Thyroid gland (tissue), 4 donors: ENCODE measurements around the gene TBC1D1. TPM values are rescaled to one million over a fixed set of nuclear protein-coding genes. Genes with fewer than 3 reads are reported as not detected.

Experiments used
- DNase-seq, 2 donors: peaks; one replicate each; pipeline ENCODE4 v3.0.0-alpha.2; 2019
- H3K27ac ChIP-seq, 3 donors: fragments of 200-600 bp; sonication (generic); 1 replicate in 2 of 3; 2 replicates in 1 of 3; pipeline ENCODE4 v1.5.1; 2016 to 2019; ENCODE audit warnings: mild to moderate bottlenecking in 1 of 3, moderate library complexity in 1 of 3
- H3K27me3 ChIP-seq: fragments of 200-600 bp; sonication (generic); one replicate; pipeline ENCODE4 v1.5.1; 2019
- H3K36me3 ChIP-seq, 2 donors: fragments of 200-600 bp; sonication (generic); one replicate each; pipeline ENCODE4 v1.5.1; 2016 to 2019
- H3K4me1 ChIP-seq, 2 donors: fragments of 200-600 bp; sonication (generic); one replicate each; pipeline ENCODE4 v1.5.1; 2017 to 2019
- H3K4me3 ChIP-seq, 3 donors: fragments of 200-600 bp; sonication (generic); replicated peaks in 1 of 3; 1 replicate in 2 of 3; 2 replicates in 1 of 3; pipeline ENCODE4 v1.5.1; 2016; ENCODE audit warnings: mild to moderate bottlenecking in 1 of 3
- H3K9me3 ChIP-seq: fragments of 200-600 bp; sonication (generic); one replicate; pipeline ENCODE4 v1.5.1; 2017
- POLR2A ChIP-seq, 2 donors: fragments of 450-650 bp; IDR thresholded peaks; one replicate each; pipeline ENCODE4 v1.6.1; 2017; ENCODE audit warnings: antibody characterized with exemption in 2 of 2, mild to moderate bottlenecking in 2 of 2, moderate library complexity in 1 of 2
- WGBS, 2 donors: methylation state at CpG; one replicate each; pipeline ENCODE4 v1.1.5; 2017; 5-methylcytosine and 5-hydroxymethylcytosine counted together
- intact Hi-C: fragments of 100-400 bp; cut with DNase I; formaldehyde crosslinking; loops from one replicate; pipeline ENCODE4 v1.15.1; 2023
- total RNA-seq, 4 donors: library from RNA; depleted of rRNA; stranded (reverse); fragments of >200 nt; gene quantifications; one replicate each; pipeline ENCODE4 v1.2.3, GENCODE V29; 2016
- TF ChIP-seq, protein P1 (sequence below), 6 experiments: fragments of 200-600 bp in 3 of 6; fragments of 450-650 bp in 3 of 6; sonication (generic) in 3 of 6; IDR thresholded peaks; one replicate each; pipeline ENCODE4 v1.5.1; 2016 to 2019; ENCODE audit warnings: antibody characterized with exemption in 6 of 6, mild to moderate bottlenecking in 2 of 6, inconsistent platforms in 1 of 6, moderate library complexity in 1 of 6

The TBC1D1 gene
- total RNA-seq, 4 donors from 2014 or later: 192 to 284 (median 230) TPM

DNA sequence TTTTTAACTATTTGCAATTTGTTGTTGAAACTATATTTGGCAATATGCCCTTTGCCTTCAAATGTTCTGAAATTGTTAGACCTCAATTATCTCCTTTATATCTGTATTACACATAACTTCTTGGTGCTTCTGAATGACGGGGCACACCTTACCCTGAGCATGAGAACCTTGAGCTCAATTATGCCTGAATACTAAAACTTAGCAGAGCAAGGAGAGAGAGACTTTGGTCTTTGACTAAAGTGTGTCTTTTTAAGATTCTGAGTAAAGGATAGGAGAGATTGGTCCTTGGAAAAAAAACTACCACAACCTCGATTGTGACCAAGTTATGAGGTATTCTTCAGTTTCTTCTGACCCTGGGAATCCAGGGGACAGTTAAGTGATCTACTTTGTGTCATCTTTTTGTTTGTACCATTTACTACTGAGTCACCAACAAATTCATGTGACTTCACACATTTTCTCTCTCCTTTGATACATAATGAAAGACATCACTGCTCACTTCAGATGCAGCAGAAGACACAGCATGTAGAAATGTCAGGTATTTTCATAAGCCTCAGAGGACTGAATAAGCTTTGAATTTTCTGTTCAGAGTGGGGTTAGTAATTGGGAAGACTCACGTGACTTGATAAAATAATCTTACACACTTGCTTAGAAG is 120.8 kb downstream of the TBC1D1 start:
- H3K27me3 ChIP-seq: no peaks in the 10 kb centered on the region
- H3K27ac ChIP-seq: peak overlapping the region in 1 of 3 donors; percentile 22
- DNase-seq: no peak
- peaks cover 31 to 58% of the 10 kb centered on the region in 2 donors for H3K4me1 ChIP-seq
- H3K9me3 ChIP-seq: no peaks in the 10 kb centered on the region
- peaks cover 4 to 16% of the 10 kb centered on the region in 2 donors for H3K36me3 ChIP-seq
- no peak for TF ChIP-seq POLR2A (IDR thresholded peaks at IDR 0.05)
- TF ChIP-seq, protein P1, sequence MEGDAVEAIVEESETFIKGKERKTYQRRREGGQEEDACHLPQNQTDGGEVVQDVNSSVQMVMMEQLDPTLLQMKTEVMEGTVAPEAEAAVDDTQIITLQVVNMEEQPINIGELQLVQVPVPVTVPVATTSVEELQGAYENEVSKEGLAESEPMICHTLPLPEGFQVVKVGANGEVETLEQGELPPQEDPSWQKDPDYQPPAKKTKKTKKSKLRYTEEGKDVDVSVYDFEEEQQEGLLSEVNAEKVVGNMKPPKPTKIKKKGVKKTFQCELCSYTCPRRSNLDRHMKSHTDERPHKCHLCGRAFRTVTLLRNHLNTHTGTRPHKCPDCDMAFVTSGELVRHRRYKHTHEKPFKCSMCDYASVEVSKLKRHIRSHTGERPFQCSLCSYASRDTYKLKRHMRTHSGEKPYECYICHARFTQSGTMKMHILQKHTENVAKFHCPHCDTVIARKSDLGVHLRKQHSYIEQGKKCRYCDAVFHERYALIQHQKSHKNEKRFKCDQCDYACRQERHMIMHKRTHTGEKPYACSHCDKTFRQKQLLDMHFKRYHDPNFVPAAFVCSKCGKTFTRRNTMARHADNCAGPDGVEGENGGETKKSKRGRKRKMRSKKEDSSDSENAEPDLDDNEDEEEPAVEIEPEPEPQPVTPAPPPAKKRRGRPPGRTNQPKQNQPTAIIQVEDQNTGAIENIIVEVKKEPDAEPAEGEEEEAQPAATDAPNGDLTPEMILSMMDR (IDR thresholded peaks at IDR 0.05): no peak
- WGBS, 2 donors: 46 to 65% methylated on average over 3 of the region's 3 CpGs
- intact Hi-C loops: no loop called here
- no peak overlapping the region for H3K4me3 ChIP-seq

DNA sequence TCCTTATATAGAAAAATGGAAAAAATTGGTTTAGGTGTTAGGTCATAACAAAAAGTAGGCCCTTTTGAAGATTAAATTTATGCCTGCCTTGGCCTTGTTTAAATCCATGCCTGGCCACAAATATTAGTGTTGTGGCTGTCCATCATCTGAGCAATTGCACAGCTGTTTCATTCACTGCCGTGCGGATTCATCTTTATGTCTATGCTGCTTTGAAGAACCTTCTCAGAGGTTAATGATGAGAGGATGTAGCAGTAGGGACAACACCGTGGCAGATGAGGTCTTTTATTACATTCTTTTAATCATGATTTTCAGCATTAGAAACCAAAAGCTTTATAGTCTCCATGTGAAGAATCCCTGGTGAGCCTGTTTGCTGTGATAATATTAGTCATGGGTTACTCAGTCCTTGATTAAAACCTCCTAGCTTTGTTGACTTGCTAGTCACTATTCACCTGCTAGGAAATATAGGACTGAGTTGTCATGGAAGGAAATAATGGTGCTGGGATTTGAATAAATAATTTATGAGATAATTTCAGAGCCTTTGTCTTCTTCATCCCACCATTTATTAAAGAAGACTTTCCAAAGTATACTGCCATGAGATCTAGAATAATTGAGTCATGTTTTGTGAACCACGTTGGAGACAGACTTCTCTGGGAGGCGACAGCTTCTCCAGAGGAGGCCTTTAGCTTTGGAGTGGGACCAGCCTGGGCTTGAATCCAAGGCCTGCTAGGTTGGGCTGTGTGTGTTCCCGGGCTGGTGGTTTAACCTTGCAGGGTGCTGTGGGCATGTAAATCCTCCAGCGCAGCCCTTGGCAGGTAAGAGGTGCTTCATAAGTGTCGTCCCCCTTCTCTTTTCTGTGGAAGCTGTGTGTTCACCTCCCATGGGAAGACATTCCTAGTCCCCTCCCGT is 122.8 kb downstream of the TBC1D1 start:
- TF ChIP-seq POLR2A (IDR thresholded peaks at IDR 0.05): no peak
- TF ChIP-seq, protein P1 (IDR thresholded peaks at IDR 0.05): no peak
- Histone ChIP-seq H3K36me3 (peaks cover 4 to 16% of the 10 kb centered on the region in 2 donors), H3K27ac (peak overlapping the region; percentile 20 to 61 (median 57)), H3K4me3 (no peak overlapping the region), H3K27me3 (no peaks in the 10 kb centered on the region), H3K4me1 (peaks cover 28 to 46% of the 10 kb centered on the region in 2 donors), H3K9me3 (no peaks in the 10 kb centered on the region)
- peak; percentile 91 to 94 for DNase-seq
- WGBS, 2 donors: 50 to 53% methylated on average over 9 of the region's 9 CpGs
- intact Hi-C loops: no loop called here

DNA sequence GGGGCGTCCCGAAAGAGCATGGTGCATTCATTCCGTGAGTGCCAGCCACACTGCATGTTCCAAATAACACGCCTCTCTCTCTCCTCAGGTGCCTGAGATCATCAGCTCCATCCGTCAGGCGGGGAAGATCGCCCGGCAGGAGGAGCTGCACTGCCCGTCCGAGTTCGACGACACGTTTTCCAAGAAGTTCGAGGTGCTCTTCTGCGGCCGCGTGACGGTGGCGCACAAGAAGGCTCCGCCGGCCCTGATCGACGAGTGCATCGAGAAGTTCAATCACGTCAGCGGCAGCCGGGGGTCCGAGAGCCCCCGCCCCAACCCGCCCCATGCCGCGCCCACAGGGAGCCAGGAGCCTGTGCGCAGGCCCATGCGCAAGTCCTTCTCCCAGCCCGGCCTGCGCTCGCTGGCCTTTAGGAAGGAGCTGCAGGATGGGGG is 123.6 kb downstream of the TBC1D1 start:
- intact Hi-C loops: no loop called here
- H3K4me1 ChIP-seq: peaks cover 23 to 39% of the 10 kb centered on the region in 2 donors
- no peaks in the 10 kb centered on the region for H3K9me3 ChIP-seq
- 66 to 73% methylated on average over 34 to 37 of the region's 37 CpGs for WGBS, 2 donors
- H3K36me3 ChIP-seq: peaks cover 4 to 16% of the 10 kb centered on the region in 2 donors
- no peaks in the 10 kb centered on the region for H3K27me3 ChIP-seq
- peak in 1 of 2 donors; percentile 64 for DNase-seq
- H3K4me3 ChIP-seq: no peak overlapping the region
- H3K27ac ChIP-seq: peak overlapping the region in 2 of 3 donors; percentile 43 to 57
- TF ChIP-seq POLR2A (IDR thresholded peaks at IDR 0.05): no peak
- TF ChIP-seq, protein P1 (IDR thresholded peaks at IDR 0.05): no peak

DNA sequence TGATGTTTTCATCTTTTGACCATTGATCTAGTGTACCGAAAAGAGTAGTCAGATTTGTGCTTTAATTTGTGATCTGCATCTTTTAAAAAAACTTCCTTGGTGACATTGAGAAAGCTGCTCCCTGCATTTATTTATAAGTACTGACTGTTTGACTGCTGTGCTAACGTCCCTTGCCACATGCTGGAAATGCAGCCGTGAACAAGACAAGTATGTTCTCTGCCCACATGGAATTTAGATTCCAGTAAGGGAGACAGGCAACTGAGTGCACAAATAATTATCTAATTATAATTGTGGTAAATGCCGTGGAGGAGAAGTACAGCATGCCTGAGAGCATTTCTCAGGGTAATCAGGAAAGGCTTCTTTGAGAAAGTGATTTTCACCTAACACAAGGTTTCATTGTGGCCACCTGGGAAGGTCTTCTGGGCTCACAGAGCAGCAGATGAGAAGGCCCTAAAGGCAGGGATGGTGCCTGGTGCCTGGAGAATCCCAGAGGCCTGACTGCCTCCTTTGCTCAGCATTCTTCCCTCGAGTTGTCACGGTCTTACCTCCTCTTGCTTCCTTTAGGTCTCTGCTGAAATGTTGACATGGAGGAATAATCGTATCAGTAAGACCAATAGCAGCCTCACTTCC is 125.1 kb downstream of the TBC1D1 start:
- TF ChIP-seq POLR2A (IDR thresholded peaks at IDR 0.05): no peak
- TF ChIP-seq, protein P1 (IDR thresholded peaks at IDR 0.05): no peak
- no peak overlapping the region for H3K27ac ChIP-seq
- WGBS, 2 donors: 74 to 81% methylated on average over 7 of the region's 7 CpGs
- H3K27me3 ChIP-seq: no peaks in the 10 kb centered on the region
- peaks cover 5 to 21% of the 10 kb centered on the region in 2 donors for H3K36me3 ChIP-seq
- H3K9me3 ChIP-seq: no peaks in the 10 kb centered on the region
- intact Hi-C loops: loop anchor here (5.0 kb wide), 1 partner anchor 39 kb away; no protein-coding TSS in a partner anchor
- H3K4me1 ChIP-seq: peaks cover 21 to 29% of the 10 kb centered on the region in 2 donors
- no peak for DNase-seq
- no peak overlapping the region for H3K4me3 ChIP-seq
